Peyer's patch (tissue), 4 donors: ENCODE data around the gene NFKB1. TPM values are rescaled to one million over a fixed set of nuclear protein-coding genes. Genes with fewer than 3 reads are reported as not detected.

ENCODE experiments used
- DNase-seq, 3 donors: peaks; one replicate each; pipeline ENCODE4 v3.0.0-alpha.2; 2017 to 2019
- H3K27ac ChIP-seq, 4 donors: fragments of 200-600 bp; sonication (generic); one replicate each; pipeline ENCODE4 v1.5.1; 2016 to 2019
- H3K27me3 ChIP-seq, 2 donors: fragments of 200-600 bp; sonication (generic); one replicate each; pipeline ENCODE4 v1.5.1; 2019
- H3K36me3 ChIP-seq, 3 donors: fragments of 200-600 bp; sonication (generic); one replicate each; pipeline ENCODE4 v1.5.1; 2016 to 2019
- H3K4me1 ChIP-seq, 4 donors: fragments of 200-600 bp; sonication (generic); one replicate each; pipeline ENCODE4 v1.5.1; 2016 to 2019
- H3K4me3 ChIP-seq, 4 donors: fragments of 200-600 bp; sonication (generic); 1 replicate in 3 of 4; 2 replicates in 1 of 4; pipeline ENCODE4 v1.5.1; 2016 to 2019; ENCODE audit warnings: mild to moderate bottlenecking in 1 of 4
- H3K9me3 ChIP-seq, 4 donors: fragments of 200-600 bp; sonication (generic); one replicate each; pipeline ENCODE4 v1.5.1; 2016 to 2019; ENCODE audit warnings: mild to moderate bottlenecking in 1 of 4
- POLR2A ChIP-seq, 2 donors: fragments of 450-650 bp; IDR thresholded peaks; one replicate each; pipeline ENCODE4 v1.5.1; 2017; ENCODE audit warnings: antibody characterized with exemption in 2 of 2, mild to moderate bottlenecking in 2 of 2, moderate library complexity in 2 of 2
- total RNA-seq, 4 donors: library from RNA; depleted of rRNA; stranded (reverse); fragments of >200 nt; gene quantifications; one replicate each; pipeline ENCODE4 v1.1.0, GENCODE V29; 2016
- TF ChIP-seq, protein P1 (sequence below), 6 experiments: fragments of 450-650 bp in 4 of 6; fragments of 200-600 bp in 2 of 6; sonication (generic) in 1 of 6; IDR thresholded peaks; one replicate each; pipeline ENCODE4 v1.5.1; 2017 to 2019; ENCODE audit warnings: antibody characterized with exemption in 6 of 6, mild to moderate bottlenecking in 3 of 6, moderate library complexity in 1 of 6

The NFKB1 gene
- total RNA-seq, 4 donors from 2014 or later, result 20.7 to 58.6 (median 24.5) TPM

DNA sequence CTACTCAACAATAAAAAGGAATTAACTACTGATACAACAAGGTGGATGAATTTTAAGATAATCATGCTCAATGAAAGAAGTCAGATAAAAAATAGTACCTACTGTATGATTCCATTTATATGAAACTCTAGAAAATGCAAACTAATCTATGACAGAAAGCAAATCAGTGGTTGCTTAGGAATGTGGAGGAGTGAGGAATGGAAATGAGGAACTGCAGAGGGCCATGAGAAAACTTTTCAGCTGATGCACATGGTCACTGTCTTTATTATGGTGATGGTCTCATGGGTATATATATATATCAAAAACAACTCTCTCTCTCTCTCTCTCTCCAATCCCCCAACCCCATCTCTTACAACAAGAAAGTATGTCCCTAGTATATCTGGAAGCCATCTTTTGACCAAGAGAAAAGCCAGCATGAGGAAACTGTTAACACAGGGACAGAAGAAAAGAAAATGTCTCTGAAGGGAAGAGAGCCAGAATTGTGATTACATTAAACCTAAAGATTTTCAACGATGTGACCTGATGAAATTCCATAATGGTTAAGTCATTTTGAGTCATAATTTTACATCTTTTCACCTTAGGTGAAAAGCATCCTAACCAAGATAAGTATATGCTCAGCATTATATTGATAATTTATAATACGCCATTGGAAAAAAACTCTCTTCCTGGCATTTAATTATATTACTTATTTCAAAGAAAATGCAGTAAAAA is 8.5 kb upstream of the NFKB1 start:
- H3K9me3 ChIP-seq, result no peaks in the 10 kb centered on the region
- H3K4me3 ChIP-seq, result no peak overlapping the region
- no peak overlapping the region for H3K27ac ChIP-seq
- no peaks in the 10 kb centered on the region for H3K4me1 ChIP-seq
- TF ChIP-seq, protein P1, sequence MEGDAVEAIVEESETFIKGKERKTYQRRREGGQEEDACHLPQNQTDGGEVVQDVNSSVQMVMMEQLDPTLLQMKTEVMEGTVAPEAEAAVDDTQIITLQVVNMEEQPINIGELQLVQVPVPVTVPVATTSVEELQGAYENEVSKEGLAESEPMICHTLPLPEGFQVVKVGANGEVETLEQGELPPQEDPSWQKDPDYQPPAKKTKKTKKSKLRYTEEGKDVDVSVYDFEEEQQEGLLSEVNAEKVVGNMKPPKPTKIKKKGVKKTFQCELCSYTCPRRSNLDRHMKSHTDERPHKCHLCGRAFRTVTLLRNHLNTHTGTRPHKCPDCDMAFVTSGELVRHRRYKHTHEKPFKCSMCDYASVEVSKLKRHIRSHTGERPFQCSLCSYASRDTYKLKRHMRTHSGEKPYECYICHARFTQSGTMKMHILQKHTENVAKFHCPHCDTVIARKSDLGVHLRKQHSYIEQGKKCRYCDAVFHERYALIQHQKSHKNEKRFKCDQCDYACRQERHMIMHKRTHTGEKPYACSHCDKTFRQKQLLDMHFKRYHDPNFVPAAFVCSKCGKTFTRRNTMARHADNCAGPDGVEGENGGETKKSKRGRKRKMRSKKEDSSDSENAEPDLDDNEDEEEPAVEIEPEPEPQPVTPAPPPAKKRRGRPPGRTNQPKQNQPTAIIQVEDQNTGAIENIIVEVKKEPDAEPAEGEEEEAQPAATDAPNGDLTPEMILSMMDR (IDR thresholded peaks at IDR 0.05), result no peak
- no peak for TF ChIP-seq POLR2A (IDR thresholded peaks at IDR 0.05)
- no peaks in the 10 kb centered on the region for H3K36me3 ChIP-seq
- no peaks in the 10 kb centered on the region for H3K27me3 ChIP-seq
- no peak for DNase-seq

GRCh38 chr4:102493257-102493656 is 7.9 kb upstream of the NFKB1 start:
- DNase-seq, result no peak
- Histone ChIP-seq H3K4me3 (no peak overlapping the region), H3K27ac (no peak overlapping the region), H3K27me3 (no peaks in the 10 kb centered on the region), H3K9me3 (no peaks in the 10 kb centered on the region), H3K4me1 (no peaks in the 10 kb centered on the region), H3K36me3 (no peaks in the 10 kb centered on the region)
- TF ChIP-seq, protein P1 (IDR thresholded peaks at IDR 0.05), result no peak
- TF ChIP-seq POLR2A (IDR thresholded peaks at IDR 0.05), result no peak

- Histone ChIP-seq H3K27me3 (no peaks in the 10 kb centered on the region), H3K4me3 (no peak overlapping the region), H3K9me3 (no peaks in the 10 kb centered on the region), H3K36me3 (no peaks in the 10 kb centered on the region), H3K27ac (no peak overlapping the region), H3K4me1 (no peaks in the 10 kb centered on the region)
- DNase-seq, result no peak
- TF ChIP-seq POLR2A (IDR thresholded peaks at IDR 0.05), result no peak
- TF ChIP-seq, protein P1 (IDR thresholded peaks at IDR 0.05), result no peak
These were observed 7.4 kb upstream of the NFKB1 start for GRCh38 chr4:102493794-102494193.

DNA sequence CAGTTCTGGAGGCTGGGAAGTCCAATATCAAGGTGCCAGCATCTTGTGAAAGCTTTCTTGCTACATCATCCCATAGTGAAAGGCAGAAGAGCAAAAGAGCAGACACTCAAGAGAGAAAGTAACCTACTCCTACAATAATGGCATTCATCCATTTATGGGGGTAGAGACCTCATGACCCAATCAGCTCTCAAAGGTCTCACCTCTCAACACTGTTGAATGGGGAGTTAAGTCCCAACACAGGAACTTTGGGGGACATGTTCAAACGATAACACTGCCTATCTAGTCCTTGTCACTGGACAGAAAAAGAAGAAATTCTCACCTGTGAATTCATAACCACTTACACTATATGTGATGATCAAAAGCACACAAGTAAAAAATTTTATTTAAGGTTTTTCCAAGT is 6.6 kb upstream of the NFKB1 start:
- H3K9me3 ChIP-seq, result no peaks in the 10 kb centered on the region
- DNase-seq, result no peak
- no peaks in the 10 kb centered on the region for H3K36me3 ChIP-seq
- no peak for TF ChIP-seq POLR2A (IDR thresholded peaks at IDR 0.05)
- TF ChIP-seq, protein P1 (IDR thresholded peaks at IDR 0.05), result no peak
- H3K27me3 ChIP-seq, result no peaks in the 10 kb centered on the region
- H3K4me1 ChIP-seq, result peaks cover 0 to under 1% (median 0%) of the 10 kb centered on the region in 4 donors
- no peak overlapping the region for H3K27ac ChIP-seq
- H3K4me3 ChIP-seq, result no peak overlapping the region

DNA sequence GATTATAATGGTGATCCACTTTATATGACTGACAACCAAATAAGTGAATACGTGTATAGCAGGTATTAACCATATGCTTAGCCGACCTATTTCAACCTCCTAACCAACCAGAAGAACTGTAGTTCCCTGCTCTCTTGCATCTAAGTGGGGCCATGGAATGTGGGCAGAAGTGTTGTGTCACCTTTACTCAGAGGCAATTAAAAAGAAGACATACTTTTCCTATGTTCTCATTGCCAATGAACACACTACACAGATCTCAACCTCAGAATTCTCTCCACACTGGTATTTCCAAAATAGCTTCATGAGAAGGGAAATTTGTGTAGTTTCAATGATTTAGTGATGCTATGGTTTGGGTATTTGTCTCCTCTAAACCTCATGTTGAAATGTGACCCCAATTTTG is 3.2 kb upstream of the NFKB1 start:
- H3K27ac ChIP-seq, result no peak overlapping the region
- TF ChIP-seq POLR2A (IDR thresholded peaks at IDR 0.05), result no peak
- TF ChIP-seq, protein P1 (IDR thresholded peaks at IDR 0.05), result no peak
- DNase-seq, result no peak
- H3K27me3 ChIP-seq, result no peaks in the 10 kb centered on the region
- no peaks in the 10 kb centered on the region for H3K36me3 ChIP-seq
- H3K4me3 ChIP-seq, result no peak overlapping the region
- H3K4me1 ChIP-seq, result peaks cover 0 to 8% (median 0%) of the 10 kb centered on the region in 4 donors
- no peaks in the 10 kb centered on the region for H3K9me3 ChIP-seq
